Neural progenitor cell (in vitro differentiated cells): ENCODE results near the gene TSSK2. TPM values are rescaled to one million over a fixed set of nuclear protein-coding genes. Genes with fewer than 3 reads are reported as not detected.

Source experiments
- DNase-seq: peaks from one replicate; pipeline ENCODE4 v3.0.0-alpha.2; 2016; ENCODE audit warnings: low spot score
- H2AFZ ChIP-seq: fragments of 200-600 bp; sonication (generic); replicated peaks from 2 replicates; pipeline ENCODE4 v1.6.1; 2016; ENCODE audit warnings: antibody characterized with exemption
- H3F3A ChIP-seq: fragments of 200-600 bp; sonication (generic); 2 replicates; pipeline ENCODE4 v1.6.1; 2016; ENCODE audit warnings: antibody characterized with exemption, low read depth
- H3K27ac ChIP-seq: fragments of 200-600 bp; sonication (generic); 2 replicates; pipeline ENCODE4 v1.5.1; 2016; ENCODE audit warnings: mild to moderate bottlenecking
- H3K27me3 ChIP-seq: fragments of 200-600 bp; sonication (generic); 2 replicates; pipeline ENCODE4 v1.6.1; 2016; ENCODE audit warnings: mild to moderate bottlenecking, moderate library complexity
- H3K36me3 ChIP-seq: fragments of 200-600 bp; sonication (generic); 2 replicates; pipeline ENCODE4 v1.5.1; 2016
- H3K4me1 ChIP-seq: fragments of 200-600 bp; sonication (generic); 2 replicates; pipeline ENCODE4 v1.6.1; 2016; ENCODE audit warnings: mixed run types
- H3K4me2 ChIP-seq: fragments of 200-600 bp; sonication (generic); 2 replicates; pipeline ENCODE4 v1.6.1; 2016
- H3K4me3 ChIP-seq: fragments of 200-600 bp; sonication (generic); 2 replicates; pipeline ENCODE4 v1.5.1; 2016
- H3K79me2 ChIP-seq: fragments of 200-600 bp; sonication (generic); 2 replicates; pipeline ENCODE4 v1.6.1; 2016; ENCODE audit warnings: low read depth
- H3K9ac ChIP-seq: fragments of 200-600 bp; sonication (generic); 2 replicates; pipeline ENCODE4 v1.6.1; 2016
- H3K9me3 ChIP-seq: fragments of 200-600 bp; sonication (generic); 2 replicates; pipeline ENCODE4 v1.5.1; 2016; ENCODE audit warnings: low read depth
- H4K20me1 ChIP-seq: fragments of 200-600 bp; sonication (generic); 2 replicates; pipeline ENCODE4 v1.6.1; 2016; ENCODE audit warnings: low read depth
- H3K27ac Mint-ChIP-seq: 3 replicates; pipeline ENCODE4 v1.8.0; 2021; ENCODE audit warnings: mixed read lengths
- H3K27me3 Mint-ChIP-seq: 2 replicates; pipeline ENCODE4 v1.8.0; 2022; ENCODE audit warnings: low read depth, mild to moderate bottlenecking, inconsistent platforms, moderate library complexity, mixed read lengths; ENCODE audit not compliant: insufficient read depth
- H3K36me3 Mint-ChIP-seq: 3 replicates; pipeline ENCODE4 v1.8.0; 2021; ENCODE audit warnings: mixed read lengths
- H3K4me1 Mint-ChIP-seq: 3 replicates; pipeline ENCODE4 v1.8.0; 2021; ENCODE audit warnings: mixed read lengths
- H3K4me3 Mint-ChIP-seq: 3 replicates; pipeline ENCODE4 v1.8.0; 2021; ENCODE audit warnings: mild to moderate bottlenecking, moderate library complexity, mixed read lengths
- H3K9me3 Mint-ChIP-seq: 3 replicates; pipeline ENCODE4 v1.8.0; 2020; ENCODE audit warnings: mixed read lengths
- EZH2 ChIP-seq: fragments of 200-600 bp; sonication (generic); IDR thresholded peaks from 2 replicates; pipeline ENCODE4 v1.6.1; 2017; ENCODE audit warnings: antibody characterized with exemption, mild to moderate bottlenecking, moderate library complexity
- EZH2phosphoT487 ChIP-seq: fragments of 200-600 bp; sonication (generic); IDR thresholded peaks from 2 replicates; pipeline ENCODE4 v1.6.1; 2017; ENCODE audit warnings: antibody characterized with exemption
- total RNA-seq: library from RNA; depleted of rRNA; stranded (reverse); fragments of >200 nt; gene quantifications from 2 replicates; pipeline ENCODE4 v1.2.3, GENCODE V29; 2015; ENCODE audit warnings: low replicate concordance
- TF ChIP-seq, protein P1 (sequence below): fragments of 200-600 bp; sonication (generic); IDR thresholded peaks from 2 replicates; pipeline ENCODE4 v1.5.1; 2017; ENCODE audit warnings: antibody characterized with exemption, mild to moderate bottlenecking

TSSK2 gene
- total RNA-seq, 1 donor from 2014 or later = not detected

GRCh38 chr22:19121631-19122142 lies 9.4 kb upstream of the TSSK2 start:
- no peaks in the 10 kb centered on the region for H3K9me3 ChIP-seq
- peaks cover 7% of the 10 kb centered on the region for H3K4me1 ChIP-seq

GRCh38 chr22:19122143-19122751 lies 8.9 kb upstream of the TSSK2 start, which contains the start of gene DGCR2:
Gene DGCR2 (minus strand): TSS chr22:19122412. CDS start chr22:19122206, 206 bp downstream.
- TF ChIP-seq EZH2 (no peak), EZH2phosphoT487 (no peak)
- TF ChIP-seq, protein P1, sequence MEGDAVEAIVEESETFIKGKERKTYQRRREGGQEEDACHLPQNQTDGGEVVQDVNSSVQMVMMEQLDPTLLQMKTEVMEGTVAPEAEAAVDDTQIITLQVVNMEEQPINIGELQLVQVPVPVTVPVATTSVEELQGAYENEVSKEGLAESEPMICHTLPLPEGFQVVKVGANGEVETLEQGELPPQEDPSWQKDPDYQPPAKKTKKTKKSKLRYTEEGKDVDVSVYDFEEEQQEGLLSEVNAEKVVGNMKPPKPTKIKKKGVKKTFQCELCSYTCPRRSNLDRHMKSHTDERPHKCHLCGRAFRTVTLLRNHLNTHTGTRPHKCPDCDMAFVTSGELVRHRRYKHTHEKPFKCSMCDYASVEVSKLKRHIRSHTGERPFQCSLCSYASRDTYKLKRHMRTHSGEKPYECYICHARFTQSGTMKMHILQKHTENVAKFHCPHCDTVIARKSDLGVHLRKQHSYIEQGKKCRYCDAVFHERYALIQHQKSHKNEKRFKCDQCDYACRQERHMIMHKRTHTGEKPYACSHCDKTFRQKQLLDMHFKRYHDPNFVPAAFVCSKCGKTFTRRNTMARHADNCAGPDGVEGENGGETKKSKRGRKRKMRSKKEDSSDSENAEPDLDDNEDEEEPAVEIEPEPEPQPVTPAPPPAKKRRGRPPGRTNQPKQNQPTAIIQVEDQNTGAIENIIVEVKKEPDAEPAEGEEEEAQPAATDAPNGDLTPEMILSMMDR = no peak
- Histone ChIP-seq H3K79me2 (peaks cover 48% of the 10 kb centered on the region), H3K9me3 (no peaks in the 10 kb centered on the region), H3K9ac (peak within 1 kb of the TSS; percentile 82), H3K4me1 (peaks cover 7% of the 10 kb centered on the region), H3K27me3 (no peaks in the 10 kb centered on the region), H3F3A (peaks cover 13% of the 10 kb centered on the region), H2AFZ (peak within 1 kb of the TSS; percentile 83), H3K4me3 (peak within 1 kb of the TSS; percentile 95), H4K20me1 (peaks cover 45% of the 10 kb centered on the region), H3K27ac (peak within 1 kb of the TSS; percentile 91), H3K36me3 (no peaks in the 10 kb centered on the region), H3K4me2 (peak within 1 kb of the TSS; percentile 91)
- H3K9me3 Mint-ChIP-seq = no peaks in the 10 kb centered on the region
- peak; percentile 100 for DNase-seq
- H3K27ac Mint-ChIP-seq = peak within 1 kb of the TSS; percentile 16
- peak within 1 kb of the TSS; percentile 90 for H3K4me3 Mint-ChIP-seq
- peaks cover 20% of the 10 kb centered on the region for H3K4me1 Mint-ChIP-seq
- peaks cover 3% of the 10 kb centered on the region for H3K27me3 Mint-ChIP-seq
- no peaks in the 10 kb centered on the region for H3K36me3 Mint-ChIP-seq

More at GRCh38 chr22:19121631-19122142, 9.4 kb upstream of the TSSK2 start:
- Histone ChIP-seq H3K79me2 (peaks cover 54% of the 10 kb centered on the region), H4K20me1 (peaks cover 51% of the 10 kb centered on the region), H3K9ac (peak overlapping the region; percentile 82), H3K4me3 (peak overlapping the region; percentile 95), H3K27me3 (no peaks in the 10 kb centered on the region), H3K4me2 (peak overlapping the region; percentile 91), H2AFZ (peak overlapping the region; percentile 83), H3F3A (peaks cover 13% of the 10 kb centered on the region), H3K27ac (peak overlapping the region; percentile 91), H3K36me3 (no peaks in the 10 kb centered on the region)
- Mint-ChIP-seq H3K4me3 (peak overlapping the region; percentile 88), H3K27me3 (peaks cover 3% of the 10 kb centered on the region), H3K36me3 (peaks cover 3% of the 10 kb centered on the region), H3K4me1 (peaks cover 22% of the 10 kb centered on the region), H3K27ac (peak overlapping the region; percentile 16), H3K9me3 (no peaks in the 10 kb centered on the region)
- TF ChIP-seq EZH2phosphoT487 = no peak
- no peak for TF ChIP-seq EZH2
- TF ChIP-seq, protein P1 = no peak
- DNase-seq = peak; percentile 74

DNA sequence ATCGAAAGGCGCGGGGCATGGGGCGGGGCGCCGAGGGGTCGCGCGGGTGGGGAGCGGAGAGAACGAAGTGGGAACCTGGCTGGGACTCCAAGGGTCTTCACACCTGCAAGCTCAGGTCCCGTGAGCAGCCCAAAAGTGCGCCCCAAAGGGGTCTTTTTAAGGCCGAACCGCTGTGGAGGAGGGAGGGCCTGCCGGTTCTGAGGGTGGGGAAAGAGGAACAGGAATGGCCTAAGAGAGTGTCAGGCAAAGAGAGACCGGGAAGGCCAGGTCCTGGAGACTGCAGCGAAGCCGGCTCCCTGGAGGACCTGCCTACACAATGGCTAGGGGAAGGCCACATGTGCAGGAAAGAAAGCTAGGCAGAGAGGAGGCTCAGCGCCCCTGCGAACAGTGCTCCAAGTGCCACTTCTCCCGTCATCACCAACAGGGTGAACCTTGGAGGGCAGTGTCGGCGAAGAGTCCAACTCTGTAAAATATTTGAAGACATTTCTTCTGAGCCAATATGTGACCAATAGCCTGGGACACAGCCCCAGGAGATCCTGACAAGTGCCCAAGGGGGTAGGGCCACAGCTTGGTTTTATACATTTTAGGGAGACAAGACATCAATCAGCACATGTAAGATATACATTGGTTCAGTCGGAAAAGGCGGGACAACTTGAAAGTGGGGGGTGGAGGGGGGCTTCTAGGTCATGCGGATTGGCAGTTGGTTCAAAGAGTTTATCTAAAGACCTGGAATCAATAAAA lies 8.2 kb upstream of the TSSK2 start:
- no peak overlapping the region for H3K27ac ChIP-seq
- no peaks in the 10 kb centered on the region for H3K9me3 Mint-ChIP-seq
- H3K9me3 ChIP-seq = no peaks in the 10 kb centered on the region
- TF ChIP-seq, protein P1 = no peak
- TF ChIP-seq EZH2phosphoT487 = no peak
- no peak for TF ChIP-seq EZH2
- no peak overlapping the region for H3K27ac Mint-ChIP-seq
- H3K9ac ChIP-seq = no peak overlapping the region
- peaks cover 20% of the 10 kb centered on the region for H3K4me1 Mint-ChIP-seq
- H3K36me3 Mint-ChIP-seq = no peaks in the 10 kb centered on the region
- peak overlapping the region; percentile 57 for H3K4me3 ChIP-seq
- H2AFZ ChIP-seq = peak overlapping the region; percentile 81
- H3F3A ChIP-seq = peaks cover 13% of the 10 kb centered on the region
- peaks cover 7% of the 10 kb centered on the region for H3K4me1 ChIP-seq
- H4K20me1 ChIP-seq = peaks cover 38% of the 10 kb centered on the region
- peak overlapping the region; percentile 90 for H3K4me3 Mint-ChIP-seq
- H3K27me3 ChIP-seq = no peaks in the 10 kb centered on the region
- no peak for DNase-seq
- H3K79me2 ChIP-seq = peaks cover 42% of the 10 kb centered on the region
- H3K27me3 Mint-ChIP-seq = peaks cover 3% of the 10 kb centered on the region
- no peaks in the 10 kb centered on the region for H3K36me3 ChIP-seq
- peak overlapping the region; percentile 76 for H3K4me2 ChIP-seq
